HEK293 (cell line): ENCODE results near the gene TADA2B.

Source experiments
- FEZF1 ChIP-seq: fragments of 450-650 bp; formaldehyde crosslinking; IDR thresholded peaks from 2 replicates; pipeline ENCODE4 v1.5.1; 2016; ENCODE audit warnings: missing biosample characterization, missing genetic modification characterization
- INSM2 ChIP-seq: fragments of 450-650 bp; formaldehyde crosslinking; IDR thresholded peaks from 2 replicates; pipeline ENCODE4 v1.5.1; 2016; ENCODE audit warnings: missing biosample characterization, missing genetic modification characterization
- KLF8 ChIP-seq: fragments of 450-650 bp; formaldehyde crosslinking; IDR thresholded peaks from 2 replicates; pipeline ENCODE4 v1.5.1; 2016; ENCODE audit warnings: missing biosample characterization, missing genetic modification characterization
- PBX3 ChIP-seq: sonication (generic); formaldehyde crosslinking; IDR thresholded peaks from 2 replicates; pipeline ENCODE4 v1.8.1; 2022; ENCODE audit warnings: mild to moderate bottlenecking, moderate library complexity, missing genetic modification reagents
- PRDM1 ChIP-seq: fragments of 450-650 bp; formaldehyde crosslinking; IDR thresholded peaks from 2 replicates; pipeline ENCODE4; 2016; ENCODE audit warnings: missing biosample characterization, missing genetic modification characterization
- REST ChIP-seq: fragments of 450-650 bp; formaldehyde crosslinking; IDR thresholded peaks from 2 replicates; pipeline ENCODE4 v1.5.1; 2016; ENCODE audit warnings: missing biosample characterization, missing genetic modification characterization
- ZBTB1 ChIP-seq: fragments of 450-650 bp; formaldehyde crosslinking; IDR thresholded peaks from 2 replicates; pipeline ENCODE4 v1.5.1; 2016; ENCODE audit warnings: missing biosample characterization, missing genetic modification characterization
- ZEB2 ChIP-seq: fragments of 450-650 bp; formaldehyde crosslinking; IDR thresholded peaks from 2 replicates; pipeline ENCODE4 v1.5.1; 2016; ENCODE audit warnings: missing biosample characterization, missing genetic modification characterization
- ZNF112 ChIP-seq: fragments of 450-650 bp; formaldehyde crosslinking; IDR thresholded peaks from 2 replicates; pipeline ENCODE4 v1.5.0; 2017; ENCODE audit warnings: missing biosample characterization, missing genetic modification characterization
- ZNF132 ChIP-seq: fragments of 450-650 bp; formaldehyde crosslinking; IDR thresholded peaks from 2 replicates; pipeline ENCODE4 v1.5.1; 2017; ENCODE audit warnings: missing biosample characterization, missing genetic modification characterization, borderline replicate concordance
- ZNF214 ChIP-seq: fragments of 450-650 bp; formaldehyde crosslinking; IDR thresholded peaks from 2 replicates; pipeline ENCODE4 v1.5.1; 2017; ENCODE audit warnings: missing biosample characterization, mild to moderate bottlenecking, missing genetic modification characterization, borderline replicate concordance
- ZNF221 ChIP-seq: fragments of 450-650 bp; formaldehyde crosslinking; IDR thresholded peaks from 2 replicates; pipeline ENCODE4 v1.5.1; 2017; ENCODE audit warnings: missing biosample characterization, missing genetic modification characterization, borderline replicate concordance
- ZNF324 ChIP-seq: fragments of 450-650 bp; formaldehyde crosslinking; IDR thresholded peaks from 2 replicates; pipeline ENCODE4 v1.5.1; 2016; ENCODE audit warnings: missing biosample characterization, missing genetic modification characterization
- ZNF391 ChIP-seq: fragments of 450-650 bp; formaldehyde crosslinking; IDR thresholded peaks from 2 replicates; pipeline ENCODE4 v1.5.1; 2016; ENCODE audit warnings: low read depth, missing biosample characterization, missing genetic modification characterization, borderline replicate concordance
- ZNF521 ChIP-seq: fragments of 450-650 bp; formaldehyde crosslinking; IDR thresholded peaks from 2 replicates; pipeline ENCODE4 v1.5.1; 2017; ENCODE audit warnings: missing biosample characterization, mild to moderate bottlenecking, missing genetic modification characterization
- ZNF544 ChIP-seq: fragments of 450-650 bp; formaldehyde crosslinking; IDR thresholded peaks from 2 replicates; pipeline ENCODE4 v1.5.0; 2017; ENCODE audit warnings: missing biosample characterization, missing genetic modification characterization
- ZNF585B ChIP-seq: fragments of 450-650 bp; formaldehyde crosslinking; IDR thresholded peaks from 2 replicates; pipeline ENCODE4 v1.5.1; 2016; ENCODE audit warnings: missing biosample characterization, missing genetic modification characterization
- ZNF645 ChIP-seq: fragments of 450-650 bp; formaldehyde crosslinking; IDR thresholded peaks from 2 replicates; pipeline ENCODE4; 2016; ENCODE audit warnings: missing biosample characterization, missing genetic modification characterization
- ZNF660 ChIP-seq: fragments of 450-650 bp; IDR thresholded peaks from 2 replicates; pipeline ENCODE4 v1.5.1; 2018; ENCODE audit warnings: missing biosample characterization, mild to moderate bottlenecking, missing genetic modification characterization
- TF ChIP-seq, protein P1 (sequence below): fragments of 450-650 bp; formaldehyde crosslinking; IDR thresholded peaks from 2 replicates; pipeline ENCODE4 v1.5.1; 2016; ENCODE audit warnings: missing biosample characterization, missing genetic modification characterization, borderline replicate concordance
- TF ChIP-seq, protein P2 (sequence below): fragments of 450-650 bp; formaldehyde crosslinking; IDR thresholded peaks from 2 replicates; pipeline ENCODE4 v1.5.1; 2017; ENCODE audit warnings: missing biosample characterization, missing genetic modification characterization
- TF ChIP-seq, protein P3 (sequence below): fragments of 450-650 bp; formaldehyde crosslinking; IDR thresholded peaks from 2 replicates; pipeline ENCODE4 v1.5.1; 2016; ENCODE audit warnings: missing biosample characterization, missing genetic modification characterization

The TADA2B gene

GRCh38 chr4:7043284-7044136 is at the start of gene TADA2B (continued):
- TF ChIP-seq, protein P1, sequence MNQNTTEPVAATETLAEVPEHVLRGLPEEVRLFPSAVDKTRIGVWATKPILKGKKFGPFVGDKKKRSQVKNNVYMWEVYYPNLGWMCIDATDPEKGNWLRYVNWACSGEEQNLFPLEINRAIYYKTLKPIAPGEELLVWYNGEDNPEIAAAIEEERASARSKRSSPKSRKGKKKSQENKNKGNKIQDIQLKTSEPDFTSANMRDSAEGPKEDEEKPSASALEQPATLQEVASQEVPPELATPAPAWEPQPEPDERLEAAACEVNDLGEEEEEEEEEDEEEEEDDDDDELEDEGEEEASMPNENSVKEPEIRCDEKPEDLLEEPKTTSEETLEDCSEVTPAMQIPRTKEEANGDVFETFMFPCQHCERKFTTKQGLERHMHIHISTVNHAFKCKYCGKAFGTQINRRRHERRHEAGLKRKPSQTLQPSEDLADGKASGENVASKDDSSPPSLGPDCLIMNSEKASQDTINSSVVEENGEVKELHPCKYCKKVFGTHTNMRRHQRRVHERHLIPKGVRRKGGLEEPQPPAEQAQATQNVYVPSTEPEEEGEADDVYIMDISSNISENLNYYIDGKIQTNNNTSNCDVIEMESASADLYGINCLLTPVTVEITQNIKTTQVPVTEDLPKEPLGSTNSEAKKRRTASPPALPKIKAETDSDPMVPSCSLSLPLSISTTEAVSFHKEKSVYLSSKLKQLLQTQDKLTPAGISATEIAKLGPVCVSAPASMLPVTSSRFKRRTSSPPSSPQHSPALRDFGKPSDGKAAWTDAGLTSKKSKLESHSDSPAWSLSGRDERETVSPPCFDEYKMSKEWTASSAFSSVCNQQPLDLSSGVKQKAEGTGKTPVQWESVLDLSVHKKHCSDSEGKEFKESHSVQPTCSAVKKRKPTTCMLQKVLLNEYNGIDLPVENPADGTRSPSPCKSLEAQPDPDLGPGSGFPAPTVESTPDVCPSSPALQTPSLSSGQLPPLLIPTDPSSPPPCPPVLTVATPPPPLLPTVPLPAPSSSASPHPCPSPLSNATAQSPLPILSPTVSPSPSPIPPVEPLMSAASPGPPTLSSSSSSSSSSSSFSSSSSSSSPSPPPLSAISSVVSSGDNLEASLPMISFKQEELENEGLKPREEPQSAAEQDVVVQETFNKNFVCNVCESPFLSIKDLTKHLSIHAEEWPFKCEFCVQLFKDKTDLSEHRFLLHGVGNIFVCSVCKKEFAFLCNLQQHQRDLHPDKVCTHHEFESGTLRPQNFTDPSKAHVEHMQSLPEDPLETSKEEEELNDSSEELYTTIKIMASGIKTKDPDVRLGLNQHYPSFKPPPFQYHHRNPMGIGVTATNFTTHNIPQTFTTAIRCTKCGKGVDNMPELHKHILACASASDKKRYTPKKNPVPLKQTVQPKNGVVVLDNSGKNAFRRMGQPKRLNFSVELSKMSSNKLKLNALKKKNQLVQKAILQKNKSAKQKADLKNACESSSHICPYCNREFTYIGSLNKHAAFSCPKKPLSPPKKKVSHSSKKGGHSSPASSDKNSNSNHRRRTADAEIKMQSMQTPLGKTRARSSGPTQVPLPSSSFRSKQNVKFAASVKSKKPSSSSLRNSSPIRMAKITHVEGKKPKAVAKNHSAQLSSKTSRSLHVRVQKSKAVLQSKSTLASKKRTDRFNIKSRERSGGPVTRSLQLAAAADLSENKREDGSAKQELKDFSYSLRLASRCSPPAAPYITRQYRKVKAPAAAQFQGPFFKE (tag by site-specific recombination) = no peak
- TF ChIP-seq ZNF112 (tag by site-specific recombination) (no peak), ZNF521 (no peak), FEZF1 (tag by site-specific recombination) (no peak), PBX3 (CRISPR knock-in tag) (no peak), PRDM1 (tag by site-specific recombination) (no peak), ZNF585B (no peak), INSM2 (tag by site-specific recombination) (no peak), REST (tag by site-specific recombination) (peak; percentile 47; the same call in 1 of the 2 replicates), KLF8 (tag by site-specific recombination) (no peak), ZNF645 (tag by site-specific recombination) (no peak), ZNF324 (tag by site-specific recombination) (no peak), ZNF660 (tag by site-specific recombination) (no peak), ZNF221 (tag by site-specific recombination) (no peak), ZEB2 (tag by site-specific recombination) (0 out of 2 replicates have a peak, but pooled peaks have one; percentile 30), ZNF544 (tag by site-specific recombination) (no peak), ZNF132 (tag by site-specific recombination) (no peak), ZBTB1 (tag by site-specific recombination) (no peak), ZNF391 (0 out of 2 replicates have a peak, but pooled peaks have one; percentile 30), ZNF214 (tag by site-specific recombination) (no peak)
- TF ChIP-seq, protein P2, sequence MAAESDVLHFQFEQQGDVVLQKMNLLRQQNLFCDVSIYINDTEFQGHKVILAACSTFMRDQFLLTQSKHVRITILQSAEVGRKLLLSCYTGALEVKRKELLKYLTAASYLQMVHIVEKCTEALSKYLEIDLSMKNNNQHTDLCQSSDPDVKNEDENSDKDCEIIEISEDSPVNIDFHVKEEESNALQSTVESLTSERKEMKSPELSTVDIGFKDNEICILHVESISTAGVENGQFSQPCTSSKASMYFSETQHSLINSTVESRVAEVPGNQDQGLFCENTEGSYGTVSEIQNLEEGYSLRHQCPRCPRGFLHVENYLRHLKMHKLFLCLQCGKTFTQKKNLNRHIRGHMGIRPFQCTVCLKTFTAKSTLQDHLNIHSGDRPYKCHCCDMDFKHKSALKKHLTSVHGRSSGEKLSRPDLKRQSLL (tag by site-specific recombination) = no peak
- TF ChIP-seq, protein P3, sequence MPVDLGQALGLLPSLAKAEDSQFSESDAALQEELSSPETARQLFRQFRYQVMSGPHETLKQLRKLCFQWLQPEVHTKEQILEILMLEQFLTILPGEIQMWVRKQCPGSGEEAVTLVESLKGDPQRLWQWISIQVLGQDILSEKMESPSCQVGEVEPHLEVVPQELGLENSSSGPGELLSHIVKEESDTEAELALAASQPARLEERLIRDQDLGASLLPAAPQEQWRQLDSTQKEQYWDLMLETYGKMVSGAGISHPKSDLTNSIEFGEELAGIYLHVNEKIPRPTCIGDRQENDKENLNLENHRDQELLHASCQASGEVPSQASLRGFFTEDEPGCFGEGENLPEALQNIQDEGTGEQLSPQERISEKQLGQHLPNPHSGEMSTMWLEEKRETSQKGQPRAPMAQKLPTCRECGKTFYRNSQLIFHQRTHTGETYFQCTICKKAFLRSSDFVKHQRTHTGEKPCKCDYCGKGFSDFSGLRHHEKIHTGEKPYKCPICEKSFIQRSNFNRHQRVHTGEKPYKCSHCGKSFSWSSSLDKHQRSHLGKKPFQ (tag by site-specific recombination) = no peak
